HuH-7 (cell line): ENCODE data around the gene SYNGR3.
"Not testable (repeated sequence)": the region's sequence is repeated elsewhere in the genome, so short reads cannot be mapped to it uniquely, and the experiment has no call there.

ENCODE experiments used
- DNase-seq: peaks from one replicate; pipeline ENCODE4 v3.0.0; 2011; ENCODE audit warnings: low spot score

Gene SYNGR3

DNA sequence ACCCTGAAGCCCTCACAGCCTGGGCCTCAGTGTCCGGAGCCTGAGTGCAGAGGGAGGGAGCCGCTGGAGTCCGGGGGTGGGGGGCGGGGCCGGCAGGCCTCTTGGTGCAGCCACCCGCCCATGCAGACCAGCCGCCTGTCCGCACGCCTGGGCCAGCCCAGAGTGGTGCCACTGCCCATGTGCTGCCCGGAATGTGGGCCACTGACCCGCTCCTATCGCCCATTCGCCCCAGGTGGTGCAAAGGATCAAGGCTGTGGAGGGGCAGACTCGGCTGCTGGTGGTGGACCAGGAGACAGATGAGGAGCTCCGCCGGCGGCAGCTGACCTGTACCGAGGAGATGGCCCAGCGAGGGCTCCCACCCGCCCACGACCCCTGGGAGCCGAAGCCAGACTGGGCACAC, 39.6 kb downstream of the SYNGR3 start:
- no peak for DNase-seq

DNA sequence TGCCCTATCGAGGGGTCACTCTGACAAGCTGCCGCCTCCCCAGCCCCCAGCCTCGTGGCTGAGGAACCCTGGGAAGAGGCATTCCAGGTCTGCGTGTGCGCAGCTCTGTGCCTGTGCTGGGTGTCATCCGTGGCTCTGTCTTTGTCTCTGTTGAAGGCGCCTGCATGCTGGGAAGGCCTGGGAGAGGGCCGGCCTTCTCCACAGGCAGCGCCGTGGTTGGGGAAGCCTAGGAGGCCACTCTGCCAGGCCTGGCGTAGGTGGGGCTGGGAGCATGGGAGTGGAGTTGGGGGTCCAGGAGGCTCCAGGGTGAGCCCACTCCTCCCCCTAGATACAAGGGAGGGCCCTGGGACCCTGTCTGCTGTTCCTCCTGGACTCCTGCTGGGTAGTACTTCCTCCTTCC, 40.3 kb downstream of the SYNGR3 start:
- DNase-seq = no peak

DNA sequence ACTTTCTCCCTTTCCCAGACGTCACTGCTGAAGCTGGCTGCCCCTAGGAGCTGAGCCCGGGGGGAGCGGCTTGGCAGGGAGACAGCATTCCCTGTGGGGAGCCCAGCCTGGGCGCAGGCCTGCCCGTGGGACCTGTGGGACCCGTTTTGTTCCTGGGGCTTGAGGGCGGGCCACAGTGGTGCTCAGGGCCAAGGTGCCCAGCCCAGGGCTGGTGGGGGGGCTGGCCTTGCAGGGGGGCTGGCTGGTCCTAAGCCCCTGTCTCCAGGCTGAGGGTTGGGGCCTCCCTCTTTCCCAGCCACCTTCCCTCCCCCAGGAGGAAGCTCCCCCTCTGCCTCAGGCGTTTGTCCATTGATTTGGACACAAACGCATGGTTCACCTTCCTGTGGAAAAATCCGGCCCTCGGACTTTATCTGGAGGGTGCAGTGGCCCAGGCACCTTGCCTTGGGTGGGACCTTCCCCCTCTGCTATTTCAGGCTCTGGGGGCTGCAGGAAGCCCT, 41.4 kb downstream of the SYNGR3 start:
- DNase-seq = no peak

DNA sequence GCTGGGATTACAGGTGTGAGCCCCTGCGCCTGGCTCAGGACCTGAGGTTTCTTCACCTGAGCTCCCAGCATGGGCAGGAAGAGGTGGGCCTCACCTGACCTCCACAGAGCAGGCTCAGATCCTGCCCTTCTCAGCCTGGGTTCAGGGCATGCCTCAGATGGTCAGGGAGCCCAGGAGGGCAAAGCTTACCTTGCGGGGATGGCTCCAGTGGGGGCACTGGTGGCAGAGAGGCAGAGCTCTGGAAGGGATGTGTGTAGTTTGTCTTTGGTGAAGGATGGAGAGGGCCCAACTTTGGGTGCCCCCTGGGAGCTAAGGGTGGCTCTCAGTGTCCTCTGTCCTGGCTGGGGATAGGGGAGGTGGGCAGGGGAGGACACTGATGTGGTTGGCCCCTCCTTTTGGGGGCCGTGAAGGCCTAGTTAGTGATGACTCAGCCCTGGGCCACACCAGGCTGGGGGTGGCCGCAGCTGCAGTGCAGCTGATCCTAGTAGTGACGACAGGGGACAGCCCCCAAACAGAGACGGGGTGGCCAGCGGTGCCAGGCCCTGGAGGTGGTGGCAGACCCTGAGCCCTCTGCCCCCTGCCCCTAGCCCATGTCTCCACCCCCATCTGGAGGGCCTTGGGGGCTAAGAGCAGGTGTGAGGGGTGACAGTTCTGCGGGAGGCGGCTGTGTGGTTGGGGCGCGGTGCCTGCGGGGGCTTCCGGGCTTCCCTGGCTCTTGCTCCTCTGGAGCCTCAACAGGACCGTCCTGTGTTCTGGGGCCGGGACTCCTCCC, 42.7 kb downstream of the SYNGR3 start:
- no peak for DNase-seq

DNA sequence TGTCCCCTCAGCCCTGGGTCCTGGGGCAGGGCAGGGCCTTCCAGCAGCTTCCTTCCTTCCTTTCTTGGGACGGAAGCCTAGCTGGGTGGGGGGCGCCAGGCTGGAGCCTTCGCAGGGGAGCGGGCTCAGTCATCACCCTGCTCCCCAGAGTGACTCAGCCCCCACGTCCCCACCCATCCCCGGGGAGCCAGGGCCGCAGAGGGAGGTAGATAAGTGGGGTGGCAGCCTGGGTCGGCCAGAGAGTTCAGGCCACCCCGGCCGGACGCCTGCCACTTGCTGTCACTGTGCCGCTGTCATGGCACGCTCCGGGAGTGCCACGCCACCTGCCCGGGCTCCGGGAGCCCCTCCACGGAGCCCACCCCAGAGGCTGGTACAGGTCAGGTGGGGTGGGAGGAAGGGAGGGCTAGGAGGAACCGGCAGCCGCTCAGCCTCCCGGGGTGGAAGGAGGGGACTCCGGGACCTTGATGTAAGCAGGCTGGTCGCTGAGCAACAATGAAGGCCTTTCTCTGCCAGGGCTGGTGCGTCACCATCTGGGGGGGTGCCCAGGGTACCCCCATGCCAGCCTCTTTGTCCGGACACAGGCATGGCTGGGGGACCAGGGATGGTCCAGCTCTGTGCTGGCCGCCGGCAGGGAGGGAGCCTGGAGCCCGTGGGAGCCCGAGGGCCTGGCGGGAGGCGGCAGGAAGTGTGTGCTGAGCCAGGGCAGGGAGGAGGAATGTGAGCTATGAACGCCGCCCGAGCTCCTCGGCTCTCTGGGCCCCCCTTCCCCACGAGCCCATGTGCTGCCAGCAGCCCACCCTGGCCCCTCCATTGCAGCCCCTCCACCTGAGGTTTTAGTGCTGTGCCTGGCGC, 43.5 kb downstream of the SYNGR3 start:
- DNase-seq = no peak

DNA sequence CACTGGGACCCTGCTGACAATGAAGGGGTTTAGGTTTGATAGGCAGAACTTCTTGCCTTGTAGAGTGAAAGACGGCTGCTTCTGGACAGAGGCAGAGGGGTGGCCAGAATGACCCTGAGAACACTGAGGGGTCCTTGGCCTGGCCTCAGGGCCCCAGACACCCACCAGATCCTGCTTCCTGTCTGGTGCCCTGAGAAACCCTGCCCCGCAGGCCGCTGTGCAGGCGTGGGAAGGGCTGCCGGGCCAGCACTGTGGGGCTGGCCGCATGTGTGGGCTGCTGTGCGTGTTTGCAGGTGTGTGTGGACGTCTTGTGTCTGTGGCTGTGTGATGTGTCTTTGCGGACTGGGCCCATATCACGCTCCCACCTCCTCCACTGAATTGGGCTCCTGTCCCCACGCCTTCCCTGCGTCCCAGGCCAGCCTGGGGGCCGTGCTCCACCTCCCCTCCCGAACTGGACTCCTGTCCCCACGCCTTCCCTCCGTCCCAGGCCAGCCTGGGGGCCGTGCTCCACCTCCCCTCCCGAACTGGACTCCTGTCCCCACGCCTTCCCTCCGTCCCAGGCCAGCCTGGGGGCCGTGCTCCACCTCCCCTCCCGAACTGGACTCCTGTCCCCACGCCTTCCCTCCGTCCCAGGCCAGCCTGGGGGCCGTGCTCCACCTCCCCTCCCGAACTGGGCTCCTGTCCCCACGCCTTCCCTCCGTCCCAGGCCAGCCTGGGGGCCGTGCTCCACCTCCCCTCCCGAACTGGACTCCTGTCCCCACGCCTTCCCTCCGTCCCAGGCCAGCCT, 44.3 kb downstream of the SYNGR3 start:
- not testable (repeated sequence) for DNase-seq

DNA sequence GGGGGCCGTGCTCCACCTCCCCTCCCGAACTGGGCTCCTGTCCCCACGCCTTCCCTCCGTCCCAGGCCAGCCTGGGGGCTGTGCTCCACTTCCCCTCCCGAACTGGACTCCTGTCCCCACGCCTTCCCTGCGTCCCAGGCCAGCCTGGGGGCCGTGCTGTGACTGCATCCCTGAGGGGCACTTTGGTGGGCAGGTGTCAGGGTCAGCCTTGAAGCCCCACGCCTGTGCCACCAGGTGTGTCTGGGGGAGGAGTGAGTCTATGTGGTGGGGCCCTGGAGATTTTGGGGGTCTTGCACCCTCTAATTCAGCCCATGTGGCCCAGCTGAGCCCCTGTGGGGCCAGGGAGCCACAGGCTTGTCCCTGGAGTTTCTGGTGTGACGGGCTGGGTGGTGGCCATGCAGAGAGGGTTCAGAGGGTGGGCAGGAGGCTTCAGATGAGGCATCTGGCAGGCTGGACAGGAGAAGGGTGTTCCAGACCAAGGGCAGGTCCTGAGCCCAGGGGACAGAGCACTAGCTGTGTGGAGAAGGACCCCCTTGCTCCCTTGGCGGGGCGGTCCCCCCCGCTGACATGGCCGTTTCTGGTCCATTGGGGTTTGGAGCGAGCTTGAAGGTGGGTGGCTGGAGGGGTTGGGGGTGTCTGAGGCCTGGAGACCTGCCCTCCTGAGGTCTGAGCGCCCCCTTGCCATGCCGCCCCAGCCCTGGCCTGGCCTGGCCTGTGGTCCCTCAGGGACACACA, 45.1 kb downstream of the SYNGR3 start:
- no peak for DNase-seq

DNA sequence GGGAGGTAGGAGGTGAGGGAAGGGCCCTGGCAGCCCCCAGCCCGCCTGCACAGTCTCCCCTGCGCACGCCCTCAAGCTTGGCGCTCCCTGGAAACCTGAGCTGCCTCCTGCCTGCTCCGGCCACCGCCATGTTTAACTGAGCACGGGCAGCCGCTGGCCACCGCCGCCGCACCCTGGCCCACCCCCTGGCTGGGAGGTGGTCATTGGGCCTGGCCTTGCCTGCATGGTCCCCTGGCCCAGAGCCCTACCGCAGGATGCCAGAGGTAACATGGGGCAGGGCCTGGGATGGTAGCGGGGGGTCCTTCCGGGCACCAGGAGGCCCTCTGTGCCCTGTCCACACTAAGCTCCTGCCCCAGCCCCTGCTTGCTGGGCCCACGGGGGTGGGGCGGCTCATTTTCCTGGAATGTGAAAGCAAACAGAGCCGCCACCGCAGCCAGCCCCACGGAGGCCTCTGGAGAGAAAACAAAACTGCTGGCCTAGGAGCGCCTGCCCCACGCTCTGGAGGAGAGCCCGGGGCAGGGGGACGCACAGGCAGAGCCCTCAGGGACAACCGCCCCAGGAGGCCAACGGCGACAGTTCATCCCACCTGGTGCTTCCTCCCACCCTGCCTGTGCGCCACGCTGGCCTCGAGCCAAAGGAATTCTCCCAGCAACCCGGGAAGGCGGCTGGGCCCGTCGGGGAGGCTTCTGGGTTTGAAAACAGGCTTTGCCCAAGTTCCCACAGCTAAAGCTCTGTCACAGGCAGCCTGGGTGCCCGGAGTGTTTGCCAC, 45.8 kb downstream of the SYNGR3 start:
- DNase-seq = peak; percentile 73

DNA sequence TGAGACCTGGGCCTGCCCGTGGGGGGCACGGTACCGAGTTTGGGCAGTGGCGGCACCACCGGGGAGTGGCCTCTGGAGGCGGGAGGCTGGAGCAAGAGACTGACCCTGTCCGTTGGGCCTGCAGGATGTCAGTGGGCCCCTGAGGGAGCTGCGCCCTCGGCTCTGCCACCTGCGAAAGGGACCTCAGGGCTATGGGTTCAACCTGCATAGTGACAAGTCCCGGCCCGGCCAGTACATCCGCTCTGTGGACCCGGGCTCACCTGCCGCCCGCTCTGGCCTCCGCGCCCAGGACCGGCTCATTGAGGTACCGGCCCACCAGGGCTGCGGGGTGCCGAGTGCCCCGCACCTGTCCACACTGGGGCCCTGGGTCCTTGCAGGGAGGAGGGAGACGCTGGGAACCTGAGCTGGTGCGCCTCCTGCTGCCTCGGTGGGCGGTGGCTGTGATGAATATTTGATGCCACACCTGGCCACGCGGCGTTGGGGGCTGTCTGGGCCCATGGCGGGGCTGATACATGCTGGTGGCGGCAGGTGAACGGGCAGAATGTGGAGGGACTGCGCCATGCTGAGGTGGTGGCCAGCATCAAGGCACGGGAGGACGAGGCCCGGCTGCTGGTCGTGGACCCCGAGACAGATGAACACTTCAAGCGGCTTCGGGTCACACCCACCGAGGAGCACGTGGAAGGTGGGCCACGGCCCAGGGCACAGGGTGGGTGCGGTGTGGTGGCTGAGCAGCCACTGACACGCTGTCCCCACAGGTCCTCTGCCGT, 46.6 kb downstream of the SYNGR3 start:
- no peak for DNase-seq

DNA sequence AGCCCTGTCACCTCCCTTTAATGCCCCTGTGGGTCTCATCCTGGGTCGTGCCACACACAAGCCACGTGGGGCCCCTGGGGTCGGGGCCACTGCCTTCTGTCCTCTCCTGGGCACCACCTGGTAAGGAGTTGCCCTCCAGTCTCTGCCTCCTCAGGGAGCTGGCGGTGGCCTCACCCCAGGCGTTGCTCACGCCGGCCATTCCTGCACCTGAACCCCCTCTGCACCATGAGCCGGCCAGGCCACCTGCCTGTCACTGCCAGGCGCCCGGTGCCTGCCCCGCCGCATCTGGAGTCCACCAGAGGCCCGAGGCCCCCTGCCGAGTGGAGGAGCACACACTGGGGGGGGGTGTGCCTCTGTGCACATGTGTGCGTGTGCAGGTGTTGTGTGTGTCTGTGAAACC, 47.3 kb downstream of the SYNGR3 start:
- DNase-seq = no peak

DNA sequence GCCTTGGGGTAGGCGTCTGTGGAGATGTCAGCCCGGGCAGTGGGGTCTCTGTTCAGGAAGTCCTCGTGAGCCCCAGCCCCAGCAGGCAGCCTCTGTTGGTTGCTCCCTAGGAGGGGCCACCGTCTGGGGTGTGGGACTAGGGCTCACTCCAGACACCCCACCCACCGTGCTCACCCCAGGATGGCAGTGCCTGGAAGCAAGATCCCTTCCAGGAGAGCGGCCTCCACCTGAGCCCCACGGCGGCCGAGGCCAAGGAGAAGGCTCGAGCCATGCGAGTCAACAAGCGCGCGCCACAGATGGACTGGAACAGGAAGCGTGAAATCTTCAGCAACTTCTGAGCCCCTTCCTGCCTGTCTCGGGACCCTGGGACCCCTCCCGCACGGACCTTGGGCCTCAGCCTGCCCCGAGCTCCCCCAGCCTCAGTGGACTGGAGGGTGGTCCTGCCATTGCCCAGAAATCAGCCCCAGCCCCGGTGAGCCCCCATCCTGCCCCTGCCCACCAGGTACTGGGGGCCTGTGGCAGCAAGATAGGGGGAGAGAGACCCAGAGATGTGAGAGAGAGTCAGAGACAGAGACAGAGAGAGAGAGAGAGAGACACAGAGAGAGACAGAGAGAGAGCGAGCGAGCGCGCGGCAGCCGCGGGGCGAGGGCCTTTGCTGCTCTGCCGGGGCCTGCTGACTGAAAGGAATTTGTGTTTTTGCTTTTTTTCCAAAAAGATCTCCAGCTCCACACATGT, 48.0 kb downstream of the SYNGR3 start:
- no peak for DNase-seq

DNA sequence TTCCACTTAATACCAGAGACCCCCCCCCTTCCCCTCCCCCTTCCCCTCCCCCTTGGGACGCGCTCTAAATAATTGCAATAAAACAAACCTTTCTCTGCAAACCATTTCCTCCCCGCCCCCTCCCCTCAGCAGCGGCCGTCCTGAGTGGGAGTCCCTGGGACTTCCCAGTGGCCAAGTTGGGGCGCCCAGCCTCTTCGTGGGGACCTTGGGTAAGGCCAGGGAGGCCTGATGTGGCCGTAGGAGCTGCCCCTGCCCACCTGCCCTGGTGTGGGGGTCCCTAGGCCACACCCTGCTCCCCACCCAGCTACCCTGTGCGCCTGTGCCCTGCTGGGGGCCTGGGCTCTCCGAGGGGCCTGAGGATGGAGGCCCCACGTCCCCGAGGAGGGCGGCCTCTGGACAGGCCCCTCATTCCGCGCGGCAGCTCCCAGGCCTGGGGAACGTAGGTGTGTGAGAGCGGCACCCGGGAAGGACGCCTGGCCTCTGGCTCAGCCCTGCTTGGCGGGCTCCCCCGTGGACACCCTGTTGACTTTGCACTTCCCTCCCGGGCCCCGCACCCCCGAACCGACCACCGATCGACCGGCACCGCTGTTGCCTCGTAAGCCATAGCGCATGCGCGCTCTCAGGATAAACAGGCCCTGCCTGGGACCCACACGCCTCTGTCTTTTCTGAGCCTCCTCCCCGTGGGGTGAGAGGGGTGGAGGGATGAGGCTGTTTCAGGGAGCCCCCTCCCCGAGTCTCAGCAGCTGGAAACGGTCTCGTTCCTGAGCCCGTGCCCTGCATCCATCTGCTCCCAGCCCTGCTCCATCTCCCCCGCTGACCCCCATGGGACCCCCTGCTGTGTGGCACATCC, 48.8 kb downstream of the SYNGR3 start:
- DNase-seq = no peak

DNA sequence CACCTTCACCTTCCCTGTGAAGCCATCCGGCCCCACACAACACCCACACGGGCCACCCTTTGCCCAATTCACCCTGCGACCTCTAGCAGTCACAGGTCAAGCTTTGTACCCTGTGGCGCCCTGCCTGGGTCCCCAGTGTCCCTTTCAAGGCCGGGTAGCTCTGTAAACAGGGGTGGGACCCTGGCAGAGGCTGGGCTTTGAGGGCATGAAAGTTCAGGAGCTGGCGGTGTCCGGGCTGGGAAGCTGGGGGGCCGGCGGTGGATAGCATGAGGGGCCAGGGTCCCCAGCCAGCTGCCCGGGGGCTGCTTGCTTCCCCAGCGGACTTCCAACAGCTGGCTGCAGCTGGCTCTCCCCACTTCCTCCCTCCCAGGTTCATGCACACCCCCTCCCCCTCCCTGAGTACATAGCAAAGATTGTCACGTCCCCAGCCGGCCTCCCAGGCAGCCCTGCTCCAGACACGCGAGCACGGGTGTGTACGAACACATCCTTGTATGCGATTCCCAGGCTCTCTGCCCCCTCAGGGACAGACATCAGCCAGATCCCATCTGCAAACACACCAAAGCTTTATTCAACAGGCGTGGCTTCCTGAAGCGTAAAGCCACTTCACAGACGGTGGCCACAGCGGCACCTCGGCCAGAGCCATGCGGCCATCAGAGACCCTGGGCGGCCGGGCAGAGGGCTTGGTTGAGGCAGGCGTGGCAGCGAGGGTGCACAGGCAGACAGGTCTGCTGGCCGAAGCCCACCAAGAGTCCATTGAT, 49.7 kb downstream of the SYNGR3 start:
- peak; percentile 72 for DNase-seq

DNA sequence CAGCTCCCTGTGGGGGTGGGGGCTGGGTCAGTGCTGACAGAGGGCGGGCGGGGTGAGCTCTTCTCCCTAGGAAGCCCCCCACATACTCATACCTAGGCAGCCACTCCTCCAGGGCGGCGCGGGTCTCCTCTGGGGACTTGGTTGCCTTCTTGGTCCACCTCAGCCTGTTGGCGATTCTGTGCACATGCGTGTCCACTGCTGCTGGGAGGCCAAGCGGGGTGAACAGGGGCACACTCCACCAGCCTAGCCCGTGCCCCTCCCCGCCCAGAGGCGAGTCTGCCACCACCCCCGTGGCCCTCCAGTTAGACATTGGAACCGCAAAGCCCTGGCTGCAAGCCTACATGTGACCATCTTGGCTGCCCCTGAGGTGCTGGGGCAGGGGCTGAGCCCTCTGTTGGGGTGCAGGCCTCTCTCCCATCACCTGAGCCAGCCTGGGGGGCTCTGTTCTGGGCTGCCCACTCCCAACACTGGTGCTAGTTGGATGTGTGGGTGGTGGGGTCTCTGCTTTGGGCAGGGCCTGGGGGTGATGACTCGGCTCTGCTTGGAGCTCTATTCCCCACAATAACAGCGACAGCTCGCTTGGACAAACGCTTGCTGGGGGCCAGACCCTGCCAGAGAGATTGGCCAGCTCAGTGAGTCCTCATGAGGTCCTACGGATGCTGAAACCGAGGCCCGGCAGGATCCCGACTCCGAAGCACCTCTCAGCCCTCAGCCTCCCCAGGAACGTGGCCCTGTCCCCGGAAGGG, 50.4 kb downstream of the SYNGR3 start:
- no peak for DNase-seq

DNA sequence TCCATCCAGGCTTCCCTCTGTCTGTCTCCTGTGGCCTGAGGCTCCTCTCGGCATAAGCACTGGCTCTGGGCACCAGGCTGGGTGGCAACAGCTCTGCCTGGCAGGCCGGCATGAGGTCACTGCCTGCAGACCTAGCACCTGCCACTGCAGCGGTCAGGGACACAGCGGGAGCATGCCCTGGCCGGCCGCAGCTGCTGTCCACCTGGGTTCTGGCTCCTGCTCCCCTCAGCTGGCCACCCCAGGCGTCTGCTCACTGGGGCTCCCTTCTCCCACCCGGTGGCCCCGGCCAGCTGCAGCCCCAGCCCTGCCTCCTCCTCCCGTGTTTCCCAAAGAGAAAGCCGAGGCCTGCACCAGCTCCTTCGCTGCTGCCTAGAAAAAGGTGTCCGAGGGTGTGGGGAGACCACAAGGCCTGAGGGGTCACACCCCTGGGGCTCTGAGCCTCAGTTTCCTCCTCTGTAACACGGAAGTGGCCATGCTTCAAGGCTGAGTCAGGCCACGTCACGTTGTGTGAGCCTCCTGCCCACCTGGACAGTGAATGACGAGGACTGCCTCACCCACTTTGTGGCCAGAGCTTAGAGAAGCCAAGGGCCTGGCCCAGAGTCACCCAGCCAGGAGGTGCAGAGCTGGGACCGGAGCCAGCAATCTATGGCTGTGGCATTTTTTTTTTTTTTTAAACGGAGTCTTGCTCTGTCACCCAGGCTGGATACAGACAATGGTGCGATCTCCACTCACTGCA, 51.2 kb downstream of the SYNGR3 start:
- no peak for DNase-seq
